CD4-positive, alpha-beta memory T cell (primary cell): ENCODE data around the gene SPTBN4. TPM values are rescaled to one million over a fixed set of nuclear protein-coding genes. Genes with fewer than 3 reads are reported as not detected.

Experiments used
- CTCF ChIA-PET: fragments of 350-600 bp; sonication (Branson Sonifier 250); formaldehyde crosslinking; loops from one replicate; lab custom pipeline; 2021; ENCODE audit warnings: inconsistent platforms; ENCODE audit not compliant: partially characterized antibody; lab: Charles Lee
- POLR2A ChIA-PET: fragments of 350-600 bp; sonication (Branson Sonifier 250); formaldehyde crosslinking; loops from one replicate; lab custom pipeline; 2021; ENCODE audit not compliant: partially characterized antibody; lab: Charles Lee
- DNase-seq, 5 donors: peaks; one replicate each; pipeline versions ENCODE4 v3.0.0 to v3.0.0-alpha.2; 2020 to 2022; ENCODE audit warnings: mixed read lengths in 1 of 5
- H3K27ac ChIP-seq: one replicate; pipeline ENCODE4 v1.7.0; 2013; ENCODE audit warnings: low read depth, low read length
- H3K27me3 ChIP-seq: 2 replicates; pipeline ENCODE4 v1.7.0; 2013; ENCODE audit warnings: mild to moderate bottlenecking, low read length, moderate library complexity; ENCODE audit not compliant: insufficient read depth
- H3K36me3 ChIP-seq: 2 replicates; pipeline ENCODE4 v1.7.0; 2013; ENCODE audit warnings: mild to moderate bottlenecking, low read length, moderate library complexity; ENCODE audit not compliant: insufficient read depth
- H3K4me1 ChIP-seq: 2 replicates; pipeline ENCODE4 v1.7.0; 2013; ENCODE audit warnings: mild to moderate bottlenecking, low read length, moderate library complexity; ENCODE audit not compliant: insufficient read depth
- H3K4me3 ChIP-seq, 2 donors: one replicate each; pipeline ENCODE4 v1.7.0; 2013; ENCODE audit warnings: low read length in 2 of 2, mild to moderate bottlenecking in 1 of 2
- H3K9me3 ChIP-seq, 2 donors: one replicate each; pipeline ENCODE4 v1.7.0; 2013; ENCODE audit warnings: low read length in 2 of 2, control low read depth in 1 of 2; ENCODE audit not compliant: control insufficient read depth in 1 of 2
- H3K27ac Mint-ChIP-seq, 7 donors: one replicate each; pipeline ENCODE4 v1.8.0; 2020 to 2021; ENCODE audit warnings: mixed read lengths in 7 of 7, mild to moderate bottlenecking in 6 of 7, inconsistent platforms in 3 of 7, moderate library complexity in 3 of 7
- H3K27me3 Mint-ChIP-seq, 2 donors: one replicate each; pipeline ENCODE4 v1.8.0; 2020 to 2021; ENCODE audit warnings: mixed read lengths in 2 of 2
- H3K36me3 Mint-ChIP-seq, 2 donors: one replicate each; pipeline ENCODE4 v1.8.0; 2020 to 2021; ENCODE audit warnings: mixed read lengths in 2 of 2, inconsistent platforms in 1 of 2, mild to moderate bottlenecking in 1 of 2
- H3K4me1 Mint-ChIP-seq, 4 donors: one replicate each; pipeline ENCODE4 v1.8.0; 2020 to 2021; ENCODE audit warnings: mixed read lengths in 4 of 4, mild to moderate bottlenecking in 1 of 4
- H3K4me3 Mint-ChIP-seq, 8 donors: one replicate each; pipeline ENCODE4 v1.8.0; 2020 to 2021; ENCODE audit warnings: mixed read lengths in 8 of 8, mild to moderate bottlenecking in 7 of 8, moderate library complexity in 6 of 8, inconsistent platforms in 3 of 8
- H3K9me3 Mint-ChIP-seq, 8 donors: one replicate each; pipeline ENCODE4 v1.8.0; 2020 to 2021; ENCODE audit warnings: mixed read lengths in 8 of 8, mild to moderate bottlenecking in 5 of 8, inconsistent platforms in 3 of 8, moderate library complexity in 1 of 8
- intact Hi-C: fragments of 100-400 bp; cut with micrococcal nuclease; formaldehyde crosslinking; loops from one replicate; pipeline ENCODE4 v1.15.1; 2023
- polyA plus RNA-seq, 2 donors: library from polyadenylated mRNA; unstranded; fragments of 300-500 nt; fragmentation: Illumina TruSeq; gene quantifications; one replicate each; pipeline ENCODE4 v1.2.3, GENCODE V29; 2021
- total RNA-seq, 2 experiments: library from RNA; stranded (reverse); gene quantifications; one replicate each; pipeline ENCODE4 v1.2.3, GENCODE V29; 2021

SPTBN4 gene
- total and polyA plus RNA-seq, 4 experiments from 2014 or later: 0.02 to 0.30 (median 0.17) TPM; not detected in 1

GRCh38 chr19:40444825-40445312 is 21.9 kb upstream of the SPTBN4 start:
- ChIA-PET POLR2A (interaction anchor here (1.4 to 8.9 kb wide), 8 partner anchors 12 to 165 kb away, joined by 3 to 227 read pairs (median 18); partner anchors contain the start of genes BLVRB, C19orf47, PLD3 and SERTAD1), CTCF (interaction anchor here (1.1 to 5.4 kb wide), 3 partner anchors 10 to 24 kb away, joined by 3 to 33 read pairs (median 21); partner anchors contain the start of gene BLVRB)
- H3K9me3 Mint-ChIP-seq: no peaks in the 10 kb centered on the region
- peak overlapping the region; percentile 96 to 100 (median 100) for H3K4me3 Mint-ChIP-seq
- H3K27me3 ChIP-seq: no peaks in the 10 kb centered on the region
- peak overlapping the region; percentile 75 for H3K27ac ChIP-seq
- peaks cover 3 to 22% of the 10 kb centered on the region in 2 donors for H3K36me3 Mint-ChIP-seq
- H3K27ac Mint-ChIP-seq: peak overlapping the region; percentile 85 to 100 (median 99)
- no peaks in the 10 kb centered on the region for H3K27me3 Mint-ChIP-seq
- H3K4me3 ChIP-seq: peak overlapping the region; percentile 19 to 96
- H3K4me1 Mint-ChIP-seq: peaks cover 12 to 21% (median 18%) of the 10 kb centered on the region in 4 donors
- peaks cover 17% of the 10 kb centered on the region for H3K36me3 ChIP-seq
- DNase-seq: no peak
- no peaks in the 10 kb centered on the region for H3K9me3 ChIP-seq
- peaks cover 11% of the 10 kb centered on the region for H3K4me1 ChIP-seq
- intact Hi-C loops: loop anchor here (1.0 to 5.0 kb wide), 5 partner anchors 20 to 1593 kb away; partner anchors contain the start of genes ACTMAP, BLVRB and SNRPA

GRCh38 chr19:40445780-40446262 is 21.0 kb upstream of the SPTBN4 start:
- Histone ChIP-seq H3K4me3 (no peak overlapping the region), H3K27ac (no peak overlapping the region), H3K27me3 (no peaks in the 10 kb centered on the region), H3K9me3 (no peaks in the 10 kb centered on the region), H3K4me1 (peaks cover 11% of the 10 kb centered on the region), H3K36me3 (peaks cover 8% of the 10 kb centered on the region)
- peak overlapping the region in 5 of 7 donors; percentile 36 to 85 (median 68) for H3K27ac Mint-ChIP-seq
- peak overlapping the region; percentile 20 to 68 (median 50) for H3K4me3 Mint-ChIP-seq
- intact Hi-C loops: loop anchor here (2.0 kb wide), 1 partner anchor 159 kb away; no protein-coding TSS in a partner anchor
- peaks cover 3 to 18% of the 10 kb centered on the region in 2 donors for H3K36me3 Mint-ChIP-seq
- POLR2A ChIA-PET: interaction anchor here (1.1 to 8.9 kb wide), 2 partner anchors 20 to 22 kb away, joined by 3 to 227 read pairs; partner anchors contain the start of genes BLVRB and SERTAD1
- peaks cover 12 to 21% (median 17%) of the 10 kb centered on the region in 4 donors for H3K4me1 Mint-ChIP-seq
- CTCF ChIA-PET: no interaction called here
- DNase-seq: no peak
- H3K27me3 Mint-ChIP-seq: no peaks in the 10 kb centered on the region
- no peaks in the 10 kb centered on the region for H3K9me3 Mint-ChIP-seq

GRCh38 chr19:40446263-40446784 is 20.5 kb upstream of the SPTBN4 start:
- no peak overlapping the region for H3K27ac ChIP-seq
- H3K27me3 ChIP-seq: no peaks in the 10 kb centered on the region
- H3K36me3 Mint-ChIP-seq: peaks cover 3 to 14% of the 10 kb centered on the region in 2 donors
- peaks cover 3% of the 10 kb centered on the region for H3K36me3 ChIP-seq
- no peak for DNase-seq
- H3K9me3 Mint-ChIP-seq: no peaks in the 10 kb centered on the region
- no peaks in the 10 kb centered on the region for H3K27me3 Mint-ChIP-seq
- ChIA-PET POLR2A (interaction anchor here (1.1 to 1.6 kb wide), 2 partner anchors 19 to 26 kb away, joined by 3 to 7 read pairs; partner anchors contain the start of gene BLVRB), CTCF (no interaction called here)
- H3K4me3 ChIP-seq: no peak overlapping the region
- H3K4me1 Mint-ChIP-seq: peaks cover 12 to 21% (median 16%) of the 10 kb centered on the region in 4 donors
- peaks cover 11% of the 10 kb centered on the region for H3K4me1 ChIP-seq
- no peaks in the 10 kb centered on the region for H3K9me3 ChIP-seq
- intact Hi-C loops: no loop called here
- H3K27ac Mint-ChIP-seq: peak overlapping the region in 5 of 7 donors; percentile 25 to 85 (median 57)
- H3K4me3 Mint-ChIP-seq: peak overlapping the region in 5 of 8 donors; percentile 8 to 63 (median 42)

GRCh38 chr19:40449506-40449905 is 17.3 kb upstream of the SPTBN4 start:
- no peaks in the 10 kb centered on the region for H3K4me1 ChIP-seq
- intact Hi-C loops: no loop called here
- no peaks in the 10 kb centered on the region for H3K9me3 ChIP-seq
- H3K36me3 Mint-ChIP-seq: peaks cover 0 to 7% of the 10 kb centered on the region in 2 donors
- no peaks in the 10 kb centered on the region for H3K27me3 Mint-ChIP-seq
- no peak overlapping the region for H3K4me3 Mint-ChIP-seq
- CTCF ChIA-PET: no interaction called here
- no peak overlapping the region for H3K4me3 ChIP-seq
- H3K27ac ChIP-seq: no peak overlapping the region
- no peaks in the 10 kb centered on the region for H3K27me3 ChIP-seq
- POLR2A ChIA-PET: no interaction called here
- H3K27ac Mint-ChIP-seq: no peak overlapping the region
- H3K36me3 ChIP-seq: no peaks in the 10 kb centered on the region
- H3K4me1 Mint-ChIP-seq: peaks cover 4 to 8% (median 6%) of the 10 kb centered on the region in 4 donors
- H3K9me3 Mint-ChIP-seq: no peaks in the 10 kb centered on the region
- no peak for DNase-seq

- Histone ChIP-seq H3K36me3 (no peaks in the 10 kb centered on the region), H3K27ac (no peak overlapping the region), H3K4me1 (no peaks in the 10 kb centered on the region), H3K27me3 (no peaks in the 10 kb centered on the region), H3K4me3 (no peak overlapping the region), H3K9me3 (no peaks in the 10 kb centered on the region)
- peaks cover 0 to 7% of the 10 kb centered on the region in 2 donors for H3K36me3 Mint-ChIP-seq
- peaks cover 0 to 1% (median under 1%) of the 10 kb centered on the region in 4 donors for H3K4me1 Mint-ChIP-seq
- no peaks in the 10 kb centered on the region for H3K27me3 Mint-ChIP-seq
- no peak overlapping the region for H3K4me3 Mint-ChIP-seq
- DNase-seq: no peak
- H3K9me3 Mint-ChIP-seq: no peaks in the 10 kb centered on the region
- POLR2A ChIA-PET: no interaction called here
- H3K27ac Mint-ChIP-seq: peak overlapping the region in 1 of 7 donors; percentile 66
- intact Hi-C loops: no loop called here
- CTCF ChIA-PET: interaction anchor here (1.4 to 7.3 kb wide), 2 partner anchors 14 to 30 kb away, joined by 4 to 45 read pairs; partner anchors contain the start of gene BLVRB
These were observed 16.1 kb upstream of the SPTBN4 start for GRCh38 chr19:40450664-40451063.

GRCh38 chr19:40452016-40452415 is 14.8 kb upstream of the SPTBN4 start:
- Mint-ChIP-seq H3K27ac (peak overlapping the region in 2 of 7 donors; percentile 29 to 57), H3K36me3 (peaks cover 0 to 7% of the 10 kb centered on the region in 2 donors), H3K4me3 (no peak overlapping the region), H3K9me3 (no peaks in the 10 kb centered on the region), H3K4me1 (peaks cover 0 to 1% (median 0%) of the 10 kb centered on the region in 4 donors), H3K27me3 (no peaks in the 10 kb centered on the region)
- H3K27ac ChIP-seq: no peak overlapping the region
- no peaks in the 10 kb centered on the region for H3K36me3 ChIP-seq
- H3K4me1 ChIP-seq: no peaks in the 10 kb centered on the region
- ChIA-PET POLR2A (no interaction called here), CTCF (interaction anchor here (1.8 to 7.3 kb wide), 2 partner anchors 13 to 32 kb away, joined by 7 to 45 read pairs; partner anchors contain the start of gene BLVRB)
- intact Hi-C loops: no loop called here
- H3K4me3 ChIP-seq: no peak overlapping the region
- H3K9me3 ChIP-seq: no peaks in the 10 kb centered on the region
- H3K27me3 ChIP-seq: no peaks in the 10 kb centered on the region
- no peak for DNase-seq
